PC-3 (cell line): ENCODE measurements around the gene PCDH8. TPM values are rescaled to one million over a fixed set of nuclear protein-coding genes. Genes with fewer than 3 reads are reported as not detected.

Source experiments
- ATAC-seq: fragments of 200-7000 bp; cut with Tn5 transposase; 2 replicates; pipeline ENCODE4 v1.9.1; 2020; ENCODE audit warnings: mild to moderate bottlenecking, moderate library complexity
- BruUV-seq: library from RNA; stranded (reverse); fragments of 400-500 nt; replicated peaks from 2 replicates; lab custom pipeline; 2021; lab: Mats Ljungman, UMichigan
- CTCF ChIA-PET: fragments of 300-600 bp; sonication (Branson Sonifier 250); formaldehyde crosslinking; loops from one replicate; lab custom pipeline; 2022; ENCODE audit warnings: antibody characterized with exemption; lab: Charles Lee
- POLR2A ChIA-PET: fragments of 300-600 bp; sonication (Branson Sonifier 250); formaldehyde crosslinking; loops from one replicate; lab custom pipeline; 2022; ENCODE audit warnings: antibody characterized with exemption; ENCODE audit not compliant: unreplicated experiment; lab: Charles Lee
- DNase-seq: peaks from one replicate; pipeline ENCODE4 v3.0.0-alpha.2; 2015
- H2AFZ ChIP-seq: fragments of 300-600 bp; sonication (generic); 2 replicates; pipeline ENCODE4 v1.6.0; 2016; ENCODE audit warnings: antibody characterized with exemption, low read length
- H3F3A ChIP-seq: fragments of 300-600 bp; sonication (generic); one replicate; pipeline ENCODE4 v1.6.0; 2017; ENCODE audit warnings: antibody characterized with exemption, low read length, control low read depth, mild to moderate bottlenecking; ENCODE audit not compliant: unreplicated experiment
- H3K27ac ChIP-seq: fragments of 300-600 bp; sonication (generic); 2 replicates; pipeline ENCODE4 v1.5.1; 2016; ENCODE audit warnings: mild to moderate bottlenecking, low read length
- H3K27me3 ChIP-seq: fragments of 300-600 bp; sonication (generic); 2 replicates; pipeline ENCODE4 v1.6.1; 2016; ENCODE audit warnings: low read length, mixed read lengths
- H3K36me3 ChIP-seq: fragments of 300-600 bp; sonication (generic); 2 replicates; pipeline ENCODE4 v1.6.1; 2016; ENCODE audit warnings: low read depth, mixed run types, low read length, mixed read lengths
- H3K4me1 ChIP-seq: fragments of 300-600 bp; sonication (generic); 2 replicates; pipeline ENCODE4 v1.5.1; 2016; ENCODE audit warnings: low read length; ENCODE audit not compliant: insufficient read depth
- H3K4me2 ChIP-seq: fragments of 300-600 bp; sonication (generic); 2 replicates; pipeline ENCODE4 v1.6.0; 2016; ENCODE audit warnings: low read length
- H3K4me3 ChIP-seq: fragments of 300-600 bp; sonication (generic); 2 replicates; pipeline ENCODE4 v1.5.1; 2016; ENCODE audit warnings: mild to moderate bottlenecking, low read length, mixed read lengths
- H3K79me2 ChIP-seq: fragments of 300-600 bp; sonication (generic); 2 replicates; pipeline ENCODE4 v1.6.1; 2017; ENCODE audit warnings: low read length, mixed read lengths
- H3K9ac ChIP-seq: fragments of 300-600 bp; sonication (generic); 2 replicates; pipeline ENCODE4 v1.6.0; 2016; ENCODE audit warnings: mild to moderate bottlenecking, low read length
- H3K9me2 ChIP-seq: fragments of 300-600 bp; sonication (generic); replicated peaks from 2 replicates; pipeline ENCODE4 v1.6.1; 2016; ENCODE audit warnings: mixed run types, low read length, mixed read lengths
- H3K9me3 ChIP-seq: fragments of 300-600 bp; sonication (generic); 2 replicates; pipeline ENCODE4 v1.6.1; 2016; ENCODE audit warnings: low read length, mixed read lengths
- H4K20me1 ChIP-seq: fragments of 300-600 bp; sonication (generic); 2 replicates; pipeline ENCODE4 v1.6.1; 2016; ENCODE audit warnings: low read length, mixed read lengths
- EZH2 ChIP-seq: fragments of 300-600 bp; sonication (generic); IDR thresholded peaks from one replicate; pipeline ENCODE4 v1.6.1; 2017; ENCODE audit warnings: antibody characterized with exemption, mild to moderate bottlenecking, low read length; ENCODE audit not compliant: unreplicated experiment
- EZH2phosphoT487 ChIP-seq: fragments of 300-600 bp; sonication (generic); IDR thresholded peaks from 2 replicates; pipeline ENCODE4 v1.6.1; 2018; ENCODE audit warnings: mild to moderate bottlenecking, antibody characterized with exemption, low read length, borderline replicate concordance
- intact Hi-C: fragments of 100-400 bp; cut with micrococcal nuclease; formaldehyde crosslinking; loops from 2 replicates; pipeline ENCODE4 v1.9.0; 2023
- total RNA-seq: library from RNA; depleted of rRNA; stranded (reverse); fragments of >200 nt; gene quantifications from 2 replicates; pipeline ENCODE4 v1.2.3, GENCODE V29; 2014
- TF ChIP-seq, protein P1 (sequence below): fragments of 300-600 bp; sonication (generic); conservative IDR thresholded peaks from 2 replicates; pipeline ENCODE4 v1.5.1; 2017; ENCODE audit warnings: antibody characterized with exemption, low read depth, mild to moderate bottlenecking, low read length

The PCDH8 gene
- total RNA-seq, 1 experiment from 2014 or later, result not detected

GRCh38 chr13:52862358-52863206, 14.1 kb upstream of the PCDH8 start:
- DNase-seq (peak; percentile 15), ATAC-seq (no peak)
- Histone ChIP-seq H3K79me2 (no peaks in the 10 kb centered on the region), H3K9me3 (no peaks in the 10 kb centered on the region), H3K36me3 (no peaks in the 10 kb centered on the region; the same call in 1 of the 2 replicates), H3F3A (no peaks in the 10 kb centered on the region), H3K27me3 (no peaks in the 10 kb centered on the region), H3K4me3 (no peak overlapping the region), H2AFZ (no peak overlapping the region), H3K9ac (no peak overlapping the region), H3K4me2 (no peak overlapping the region), H3K4me1 (no peaks in the 10 kb centered on the region), H3K9me2 (no peaks in the 10 kb centered on the region), H4K20me1 (no peaks in the 10 kb centered on the region), H3K27ac (no peak overlapping the region)
- BruUV-seq, result no TSS peak
- ChIA-PET CTCF (no interaction called here), POLR2A (no interaction called here)
- TF ChIP-seq EZH2, result no peak
- TF ChIP-seq EZH2phosphoT487, result no peak
- TF ChIP-seq, protein P1, sequence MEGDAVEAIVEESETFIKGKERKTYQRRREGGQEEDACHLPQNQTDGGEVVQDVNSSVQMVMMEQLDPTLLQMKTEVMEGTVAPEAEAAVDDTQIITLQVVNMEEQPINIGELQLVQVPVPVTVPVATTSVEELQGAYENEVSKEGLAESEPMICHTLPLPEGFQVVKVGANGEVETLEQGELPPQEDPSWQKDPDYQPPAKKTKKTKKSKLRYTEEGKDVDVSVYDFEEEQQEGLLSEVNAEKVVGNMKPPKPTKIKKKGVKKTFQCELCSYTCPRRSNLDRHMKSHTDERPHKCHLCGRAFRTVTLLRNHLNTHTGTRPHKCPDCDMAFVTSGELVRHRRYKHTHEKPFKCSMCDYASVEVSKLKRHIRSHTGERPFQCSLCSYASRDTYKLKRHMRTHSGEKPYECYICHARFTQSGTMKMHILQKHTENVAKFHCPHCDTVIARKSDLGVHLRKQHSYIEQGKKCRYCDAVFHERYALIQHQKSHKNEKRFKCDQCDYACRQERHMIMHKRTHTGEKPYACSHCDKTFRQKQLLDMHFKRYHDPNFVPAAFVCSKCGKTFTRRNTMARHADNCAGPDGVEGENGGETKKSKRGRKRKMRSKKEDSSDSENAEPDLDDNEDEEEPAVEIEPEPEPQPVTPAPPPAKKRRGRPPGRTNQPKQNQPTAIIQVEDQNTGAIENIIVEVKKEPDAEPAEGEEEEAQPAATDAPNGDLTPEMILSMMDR, result peak; percentile 61
- intact Hi-C loops, result no loop called here

- intact Hi-C loops, result no loop called here
- ATAC-seq, result no peak
- no peaks in the 10 kb centered on the region for H3K79me2 ChIP-seq
- no peaks in the 10 kb centered on the region for H3K9me2 ChIP-seq
- H2AFZ ChIP-seq, result no peak overlapping the region
- ChIA-PET POLR2A (no interaction called here), CTCF (no interaction called here)
- no peaks in the 10 kb centered on the region for H3K36me3 ChIP-seq
- H3K4me1 ChIP-seq, result no peaks in the 10 kb centered on the region
- no peak overlapping the region for H3K27ac ChIP-seq
- no peaks in the 10 kb centered on the region for H3K9me3 ChIP-seq
- TF ChIP-seq, protein P1, result no peak
- no peak for TF ChIP-seq EZH2
- TF ChIP-seq EZH2phosphoT487, result no peak
- no peaks in the 10 kb centered on the region for H4K20me1 ChIP-seq
- H3K9ac ChIP-seq, result no peak overlapping the region
- no TSS peak for BruUV-seq
- H3F3A ChIP-seq, result no peaks in the 10 kb centered on the region
- H3K27me3 ChIP-seq, result peaks cover 7% of the 10 kb centered on the region; the same call in 1 of the 2 replicates
- H3K4me3 ChIP-seq, result no peak overlapping the region
- H3K4me2 ChIP-seq, result no peak overlapping the region
- no peak for DNase-seq
Observed at GRCh38 chr13:52852444-52852843, 4.0 kb upstream of the PCDH8 start.
